ENCODE results near the gene PTGER4. TPM values are rescaled to one million over a fixed set of nuclear protein-coding genes. Genes with fewer than 3 reads are reported as not detected.

Gene PTGER4
- total RNA-seq, 4 donors from 2014 or later = 13.3 to 44.6 (median 27.9) TPM

DNA sequence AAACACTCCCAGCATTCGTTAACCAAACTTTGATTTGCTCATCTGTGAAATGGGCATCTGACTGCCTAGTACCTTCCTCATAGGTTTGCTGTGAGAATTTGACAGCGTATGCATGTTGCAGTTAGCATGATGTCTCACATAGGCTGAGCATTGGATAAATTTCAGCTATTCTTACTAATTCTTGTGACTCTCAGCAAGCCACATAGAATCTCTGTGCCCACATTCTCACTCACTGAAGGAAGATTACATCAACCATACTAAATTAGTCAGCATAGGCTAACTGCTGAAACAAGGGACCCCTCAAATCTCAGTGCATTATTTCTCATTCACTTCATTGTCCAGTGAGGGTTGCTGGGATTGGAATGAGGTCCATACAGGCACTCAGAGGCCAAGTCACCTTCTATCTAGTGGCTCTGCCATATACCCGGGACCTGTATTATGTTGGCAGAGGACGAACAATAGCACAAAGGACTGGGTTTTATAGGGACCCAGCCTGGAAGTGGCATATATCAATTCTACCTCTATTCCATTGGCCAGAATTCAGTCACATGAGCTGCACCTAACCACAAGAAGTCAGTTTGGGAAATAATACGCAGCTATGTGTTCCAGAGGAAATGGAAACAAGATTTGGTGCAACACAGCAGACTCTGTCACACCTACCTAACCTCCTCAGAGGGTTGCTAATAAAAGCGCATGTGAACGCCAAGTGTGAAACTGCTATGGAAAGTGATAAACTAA, 4.2 kb upstream of the PTGER4 start:
- Histone ChIP-seq H3K4me1 (peaks cover 7 to 40% (median 37%) of the 10 kb centered on the region in 4 donors), H3K36me3 (no peaks in the 10 kb centered on the region), H3K9me3 (no peaks in the 10 kb centered on the region), H3K27me3 (peaks cover 0 to 12% (median 0%) of the 10 kb centered on the region in 4 donors), H3K27ac (replicated peaks in 1 of 4) (no peak overlapping the region), H3K4me3 (no peak overlapping the region)
- intact Hi-C loops (cut with DNase I) = no loop called here
- DNase-seq (ENCODE audit: extremely low spot score) = no peak
- TF ChIP-seq POLR2AphosphoS5 (IDR thresholded peaks at IDR 0.05) (no peak), POLR2A (IDR thresholded peaks at IDR 0.05; ENCODE audit: low read depth) (no peak), EP300 (IDR thresholded peaks at IDR 0.05) (no peak)
- TF ChIP-seq, protein P1, sequence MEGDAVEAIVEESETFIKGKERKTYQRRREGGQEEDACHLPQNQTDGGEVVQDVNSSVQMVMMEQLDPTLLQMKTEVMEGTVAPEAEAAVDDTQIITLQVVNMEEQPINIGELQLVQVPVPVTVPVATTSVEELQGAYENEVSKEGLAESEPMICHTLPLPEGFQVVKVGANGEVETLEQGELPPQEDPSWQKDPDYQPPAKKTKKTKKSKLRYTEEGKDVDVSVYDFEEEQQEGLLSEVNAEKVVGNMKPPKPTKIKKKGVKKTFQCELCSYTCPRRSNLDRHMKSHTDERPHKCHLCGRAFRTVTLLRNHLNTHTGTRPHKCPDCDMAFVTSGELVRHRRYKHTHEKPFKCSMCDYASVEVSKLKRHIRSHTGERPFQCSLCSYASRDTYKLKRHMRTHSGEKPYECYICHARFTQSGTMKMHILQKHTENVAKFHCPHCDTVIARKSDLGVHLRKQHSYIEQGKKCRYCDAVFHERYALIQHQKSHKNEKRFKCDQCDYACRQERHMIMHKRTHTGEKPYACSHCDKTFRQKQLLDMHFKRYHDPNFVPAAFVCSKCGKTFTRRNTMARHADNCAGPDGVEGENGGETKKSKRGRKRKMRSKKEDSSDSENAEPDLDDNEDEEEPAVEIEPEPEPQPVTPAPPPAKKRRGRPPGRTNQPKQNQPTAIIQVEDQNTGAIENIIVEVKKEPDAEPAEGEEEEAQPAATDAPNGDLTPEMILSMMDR (IDR thresholded peaks at IDR 0.05) = no peak
- 92% methylated on average over 7 of the region's 7 CpGs for WGBS

DNA sequence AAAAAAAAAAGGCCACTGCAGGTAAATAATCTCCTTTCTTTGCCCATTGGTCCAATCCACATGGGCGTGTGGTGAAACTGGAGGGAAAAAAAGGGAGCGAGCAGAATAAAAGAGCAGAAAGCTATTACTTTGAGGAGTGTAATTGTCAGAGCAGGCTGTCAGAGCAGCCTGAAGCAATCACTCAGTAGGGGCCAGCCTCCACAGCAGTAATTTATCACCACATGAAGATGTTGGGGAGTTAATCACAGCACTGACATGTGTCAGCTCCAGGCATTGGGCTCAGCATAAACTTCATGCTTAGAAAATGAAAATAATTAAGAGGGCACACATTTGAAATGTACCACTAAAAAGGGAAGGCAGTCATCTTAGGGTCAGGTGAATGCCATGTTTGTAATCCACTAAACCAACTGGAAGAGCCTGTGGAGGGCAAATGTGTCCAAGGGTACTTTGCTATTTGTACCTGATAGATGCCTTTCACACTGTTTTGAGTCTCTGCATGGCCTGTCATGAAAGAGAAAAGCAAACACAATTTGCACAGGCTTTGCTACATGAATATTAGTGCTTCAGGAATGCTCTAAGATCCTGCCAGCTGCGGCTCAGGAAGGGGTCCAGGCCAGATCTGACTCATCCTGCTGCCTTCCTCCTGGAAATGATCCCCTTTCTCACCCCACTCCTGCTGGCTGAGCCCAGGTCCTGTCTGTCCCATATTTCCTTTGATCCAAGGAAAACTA, 2.9 kb upstream of the PTGER4 start:
- 57% methylated on average over 3 of the region's 3 CpGs for WGBS
- Histone ChIP-seq H3K36me3 (no peaks in the 10 kb centered on the region), H3K9me3 (no peaks in the 10 kb centered on the region), H3K27me3 (peaks cover 0 to 24% (median 0%) of the 10 kb centered on the region in 4 donors), H3K27ac (replicated peaks in 1 of 4) (peak overlapping the region; percentile 82 to 86 (median 86)), H3K4me3 (no peak overlapping the region), H3K4me1 (peaks cover 7 to 52% (median 45%) of the 10 kb centered on the region in 4 donors)
- DNase-seq (ENCODE audit: extremely low spot score) = no peak
- intact Hi-C loops (cut with DNase I) = no loop called here
- no peak for TF ChIP-seq POLR2A (IDR thresholded peaks at IDR 0.05; ENCODE audit: low read depth)
- TF ChIP-seq EP300 (IDR thresholded peaks at IDR 0.05) = no peak
- TF ChIP-seq, protein P1 (IDR thresholded peaks at IDR 0.05) = no peak
- TF ChIP-seq POLR2AphosphoS5 (IDR thresholded peaks at IDR 0.05) = no peak

DNA sequence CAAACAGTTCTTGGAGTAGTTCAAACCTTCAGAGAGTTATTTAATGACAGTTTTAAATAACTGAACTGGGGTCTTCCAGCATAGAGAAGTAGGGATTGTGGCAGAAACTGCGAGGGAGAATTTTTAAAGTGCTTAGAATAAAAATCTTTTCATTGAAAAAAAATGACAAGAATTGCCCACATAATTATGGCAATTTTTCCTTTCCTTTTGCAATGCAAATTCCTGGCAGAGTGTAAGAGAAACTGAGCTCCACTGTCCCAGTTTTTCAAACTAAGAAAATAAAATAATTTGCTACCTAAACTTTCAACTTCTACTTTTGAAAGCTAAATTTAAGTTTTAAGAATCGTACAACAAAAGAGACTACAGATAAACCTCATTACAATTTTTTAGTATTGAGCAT, 2.3 kb upstream of the PTGER4 start:
- no peak for DNase-seq (ENCODE audit: extremely low spot score)
- Histone ChIP-seq H3K4me3 (peak overlapping the region in 1 of 4 donors; percentile 61), H3K27me3 (peaks cover 0 to 31% (median 0%) of the 10 kb centered on the region in 4 donors), H3K9me3 (no peaks in the 10 kb centered on the region), H3K27ac (replicated peaks in 1 of 4) (peak overlapping the region; percentile 82 to 86 (median 86)), H3K36me3 (no peaks in the 10 kb centered on the region), H3K4me1 (peaks cover 7 to 59% (median 46%) of the 10 kb centered on the region in 4 donors)
- TF ChIP-seq POLR2A (IDR thresholded peaks at IDR 0.05; ENCODE audit: low read depth) (no peak), POLR2AphosphoS5 (IDR thresholded peaks at IDR 0.05) (no peak)
- 52% methylated on average over 2 of the region's 2 CpGs for WGBS
- intact Hi-C loops (cut with DNase I) = no loop called here

DNA sequence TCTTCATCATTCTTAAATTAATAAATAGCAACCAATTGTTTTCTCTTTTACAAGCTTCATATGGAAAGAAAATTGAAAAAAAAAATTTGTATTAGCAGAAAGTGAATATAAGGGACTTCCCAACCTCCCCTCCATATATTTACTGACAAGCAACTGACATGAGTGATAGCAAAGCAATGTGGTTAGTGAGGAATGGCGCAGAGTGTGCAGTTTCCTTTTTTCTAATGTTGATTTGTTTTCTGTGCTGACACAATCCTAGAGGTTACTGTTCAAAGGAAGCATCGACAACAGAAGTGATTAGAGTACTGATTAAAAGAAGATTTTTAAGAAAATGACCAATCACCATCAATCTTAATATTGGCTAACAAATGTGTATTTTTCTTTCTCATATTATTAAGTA, 1.7 kb upstream of the PTGER4 start:
- no peaks in the 10 kb centered on the region for H3K9me3 ChIP-seq
- H3K36me3 ChIP-seq = no peaks in the 10 kb centered on the region
- peak overlapping the region; percentile 82 to 86 (median 86) for H3K27ac ChIP-seq (replicated peaks in 1 of 4)
- peak overlapping the region; percentile 58 to 82 (median 64) for H3K4me3 ChIP-seq
- TF ChIP-seq EP300 (IDR thresholded peaks at IDR 0.05) = no peak
- TF ChIP-seq, protein P1 (IDR thresholded peaks at IDR 0.05) = no peak
- TF ChIP-seq POLR2A (IDR thresholded peaks at IDR 0.05; ENCODE audit: low read depth) = no peak
- no peak for TF ChIP-seq POLR2AphosphoS5 (IDR thresholded peaks at IDR 0.05)
- 49% methylated on average over 2 of the region's 2 CpGs for WGBS
- no peak for DNase-seq (ENCODE audit: extremely low spot score)
- intact Hi-C loops (cut with DNase I) = no loop called here
- peaks cover 7 to 59% (median 50%) of the 10 kb centered on the region in 4 donors for H3K4me1 ChIP-seq
- peaks cover 0 to 33% (median 0%) of the 10 kb centered on the region in 4 donors for H3K27me3 ChIP-seq
